ENCODE data around the gene NFKBIL1.

The NFKBIL1 gene

GRCh38 chr6:31560697-31561058 is 13.3 kb downstream of the NFKBIL1 start:
- no peak for DNase-seq

- no peak for DNase-seq
Measured at GRCh38 chr6:31567531-31568370, 20.3 kb downstream of the NFKBIL1 start.

GRCh38 chr6:31568537-31568961 is 21.1 kb downstream of the NFKBIL1 start:
- no peak for DNase-seq

GRCh38 chr6:31569861-31570536 is 22.6 kb downstream of the NFKBIL1 start:
- no peak for DNase-seq

- DNase-seq: peak in 1 of 2 donors; percentile 75
Measured at GRCh38 chr6:31572041-31572911, 24.9 kb downstream of the NFKBIL1 start, which contains the start of gene LTA. Gene LTA (plus strand): TSS chr6:31572289. CDS start chr6:31572743, 454 bp downstream.

DNA sequence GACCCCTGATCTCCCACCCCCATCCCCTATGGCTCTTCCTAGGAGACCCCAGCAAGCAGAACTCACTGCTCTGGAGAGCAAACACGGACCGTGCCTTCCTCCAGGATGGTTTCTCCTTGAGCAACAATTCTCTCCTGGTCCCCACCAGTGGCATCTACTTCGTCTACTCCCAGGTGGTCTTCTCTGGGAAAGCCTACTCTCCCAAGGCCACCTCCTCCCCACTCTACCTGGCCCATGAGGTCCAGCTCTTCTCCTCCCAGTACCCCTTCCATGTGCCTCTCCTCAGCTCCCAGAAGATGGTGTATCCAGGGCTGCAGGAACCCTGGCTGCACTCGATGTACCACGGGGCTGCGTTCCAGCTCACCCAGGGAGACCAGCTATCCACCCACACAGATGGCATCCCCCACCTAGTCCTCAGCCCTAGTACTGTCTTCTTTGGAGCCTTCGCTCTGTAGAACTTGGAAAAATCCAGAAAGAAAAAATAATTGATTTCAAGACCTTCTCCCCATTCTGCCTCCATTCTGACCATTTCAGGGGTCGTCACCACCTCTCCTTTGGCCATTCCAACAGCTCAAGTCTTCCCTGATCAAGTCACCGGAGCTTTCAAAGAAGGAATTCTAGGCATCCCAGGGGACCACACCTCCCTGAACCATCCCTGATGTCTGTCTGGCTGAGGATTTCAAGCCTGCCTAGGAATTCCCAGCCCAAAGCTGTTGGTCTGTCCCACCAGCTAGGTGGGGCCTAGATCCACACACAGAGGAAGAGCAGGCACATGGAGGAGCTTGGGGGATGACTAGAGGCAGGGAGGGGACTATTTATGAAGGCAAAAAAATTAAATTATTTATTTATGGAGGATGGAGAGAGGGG is 26.1 kb downstream of the NFKBIL1 start:
- no peak for DNase-seq

DNA sequence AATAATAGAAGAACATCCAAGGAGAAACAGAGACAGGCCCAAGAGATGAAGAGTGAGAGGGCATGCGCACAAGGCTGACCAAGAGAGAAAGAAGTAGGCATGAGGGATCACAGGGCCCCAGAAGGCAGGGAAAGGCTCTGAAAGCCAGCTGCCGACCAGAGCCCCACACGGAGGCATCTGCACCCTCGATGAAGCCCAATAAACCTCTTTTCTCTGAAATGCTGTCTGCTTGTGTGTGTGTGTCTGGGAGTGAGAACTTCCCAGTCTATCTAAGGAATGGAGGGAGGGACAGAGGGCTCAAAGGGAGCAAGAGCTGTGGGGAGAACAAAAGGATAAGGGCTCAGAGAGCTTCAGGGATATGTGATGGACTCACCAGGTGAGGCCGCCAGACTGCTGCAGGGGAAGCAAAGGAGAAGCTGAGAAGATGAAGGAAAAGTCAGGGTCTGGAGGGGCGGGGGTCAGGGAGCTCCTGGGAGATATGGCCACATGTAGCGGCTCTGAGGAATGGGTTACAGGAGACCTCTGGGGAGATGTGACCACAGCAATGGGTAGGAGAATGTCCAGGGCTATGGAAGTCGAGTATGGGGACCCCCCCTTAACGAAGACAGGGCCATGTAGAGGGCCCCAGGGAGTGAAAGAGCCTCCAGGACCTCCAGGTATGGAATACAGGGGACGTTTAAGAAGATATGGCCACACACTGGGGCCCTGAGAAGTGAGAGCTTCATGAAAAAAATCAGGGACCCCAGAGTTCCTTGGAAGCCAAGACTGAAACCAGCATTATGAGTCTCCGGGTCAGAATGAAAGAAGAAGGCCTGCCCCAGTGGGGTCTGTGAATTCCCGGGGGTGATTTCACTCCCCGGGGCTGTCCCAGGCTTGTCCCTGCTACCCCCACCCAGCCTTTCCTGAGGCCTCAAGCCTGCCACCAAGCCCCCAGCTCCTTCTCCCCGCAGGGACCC is 27.0 kb downstream of the NFKBIL1 start:
- no peak for DNase-seq

DNA sequence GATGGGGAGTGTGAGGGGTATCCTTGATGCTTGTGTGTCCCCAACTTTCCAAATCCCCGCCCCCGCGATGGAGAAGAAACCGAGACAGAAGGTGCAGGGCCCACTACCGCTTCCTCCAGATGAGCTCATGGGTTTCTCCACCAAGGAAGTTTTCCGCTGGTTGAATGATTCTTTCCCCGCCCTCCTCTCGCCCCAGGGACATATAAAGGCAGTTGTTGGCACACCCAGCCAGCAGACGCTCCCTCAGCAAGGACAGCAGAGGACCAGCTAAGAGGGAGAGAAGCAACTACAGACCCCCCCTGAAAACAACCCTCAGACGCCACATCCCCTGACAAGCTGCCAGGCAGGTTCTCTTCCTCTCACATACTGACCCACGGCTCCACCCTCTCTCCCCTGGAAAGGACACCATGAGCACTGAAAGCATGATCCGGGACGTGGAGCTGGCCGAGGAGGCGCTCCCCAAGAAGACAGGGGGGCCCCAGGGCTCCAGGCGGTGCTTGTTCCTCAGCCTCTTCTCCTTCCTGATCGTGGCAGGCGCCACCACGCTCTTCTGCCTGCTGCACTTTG is 28.0 kb downstream of the NFKBIL1 start, which contains the start of gene TNF:
TNF (plus strand) TSS at position 231 of the 567 bp plus-strand sequence; CDS start at position 408, 177 bp downstream.
- DNase-seq: peak; percentile 79 to 80

DNA sequence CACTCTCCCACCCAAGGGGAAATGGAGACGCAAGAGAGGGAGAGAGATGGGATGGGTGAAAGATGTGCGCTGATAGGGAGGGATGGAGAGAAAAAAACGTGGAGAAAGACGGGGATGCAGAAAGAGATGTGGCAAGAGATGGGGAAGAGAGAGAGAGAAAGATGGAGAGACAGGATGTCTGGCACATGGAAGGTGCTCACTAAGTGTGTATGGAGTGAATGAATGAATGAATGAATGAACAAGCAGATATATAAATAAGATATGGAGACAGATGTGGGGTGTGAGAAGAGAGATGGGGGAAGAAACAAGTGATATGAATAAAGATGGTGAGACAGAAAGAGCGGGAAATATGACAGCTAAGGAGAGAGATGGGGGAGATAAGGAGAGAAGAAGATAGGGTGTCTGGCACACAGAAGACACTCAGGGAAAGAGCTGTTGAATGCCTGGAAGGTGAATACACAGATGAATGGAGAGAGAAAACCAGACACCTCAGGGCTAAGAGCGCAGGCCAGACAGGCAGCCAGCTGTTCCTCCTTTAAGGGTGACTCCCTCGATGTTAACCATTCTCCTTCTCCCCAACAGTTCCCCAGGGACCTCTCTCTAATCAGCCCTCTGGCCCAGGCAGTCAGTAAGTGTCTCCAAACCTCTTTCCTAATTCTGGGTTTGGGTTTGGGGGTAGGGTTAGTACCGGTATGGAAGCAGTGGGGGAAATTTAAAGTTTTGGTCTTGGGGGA is 28.7 kb downstream of the NFKBIL1 start:
- no peak for DNase-seq

DNA sequence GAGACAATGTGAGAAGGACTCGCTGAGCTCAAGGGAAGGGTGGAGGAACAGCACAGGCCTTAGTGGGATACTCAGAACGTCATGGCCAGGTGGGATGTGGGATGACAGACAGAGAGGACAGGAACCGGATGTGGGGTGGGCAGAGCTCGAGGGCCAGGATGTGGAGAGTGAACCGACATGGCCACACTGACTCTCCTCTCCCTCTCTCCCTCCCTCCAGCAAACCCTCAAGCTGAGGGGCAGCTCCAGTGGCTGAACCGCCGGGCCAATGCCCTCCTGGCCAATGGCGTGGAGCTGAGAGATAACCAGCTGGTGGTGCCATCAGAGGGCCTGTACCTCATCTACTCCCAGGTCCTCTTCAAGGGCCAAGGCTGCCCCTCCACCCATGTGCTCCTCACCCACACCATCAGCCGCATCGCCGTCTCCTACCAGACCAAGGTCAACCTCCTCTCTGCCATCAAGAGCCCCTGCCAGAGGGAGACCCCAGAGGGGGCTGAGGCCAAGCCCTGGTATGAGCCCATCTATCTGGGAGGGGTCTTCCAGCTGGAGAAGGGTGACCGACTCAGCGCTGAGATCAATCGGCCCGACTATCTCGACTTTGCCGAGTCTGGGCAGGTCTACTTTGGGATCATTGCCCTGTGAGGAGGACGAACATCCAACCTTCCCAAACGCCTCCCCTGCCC is 29.6 kb downstream of the NFKBIL1 start:
- DNase-seq: no peak

DNA sequence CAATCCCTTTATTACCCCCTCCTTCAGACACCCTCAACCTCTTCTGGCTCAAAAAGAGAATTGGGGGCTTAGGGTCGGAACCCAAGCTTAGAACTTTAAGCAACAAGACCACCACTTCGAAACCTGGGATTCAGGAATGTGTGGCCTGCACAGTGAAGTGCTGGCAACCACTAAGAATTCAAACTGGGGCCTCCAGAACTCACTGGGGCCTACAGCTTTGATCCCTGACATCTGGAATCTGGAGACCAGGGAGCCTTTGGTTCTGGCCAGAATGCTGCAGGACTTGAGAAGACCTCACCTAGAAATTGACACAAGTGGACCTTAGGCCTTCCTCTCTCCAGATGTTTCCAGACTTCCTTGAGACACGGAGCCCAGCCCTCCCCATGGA is 30.2 kb downstream of the NFKBIL1 start:
- DNase-seq: no peak

GRCh38 chr6:31578184-31579118 is 31.0 kb downstream of the NFKBIL1 start:
- DNase-seq: no peak

GRCh38 chr6:31579119-31579505 is 31.7 kb downstream of the NFKBIL1 start:
- DNase-seq: no peak

- DNase-seq: no peak
Measured at GRCh38 chr6:31579546-31580437, 32.4 kb downstream of the NFKBIL1 start.

DNA sequence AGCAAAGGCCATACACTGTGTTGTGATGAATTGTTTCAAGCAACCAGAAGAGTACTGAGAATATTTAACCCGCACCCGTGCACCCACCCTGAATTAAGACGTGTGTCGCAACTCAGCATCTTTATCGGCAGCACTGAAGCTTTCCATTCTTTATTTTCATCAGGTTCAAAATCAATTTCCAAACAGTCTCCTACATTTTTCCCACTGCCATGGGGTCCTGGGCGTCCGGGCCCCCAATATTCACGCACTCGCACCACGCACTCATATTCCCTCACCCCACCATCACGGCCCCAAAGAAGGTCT is 33.0 kb downstream of the NFKBIL1 start:
- no peak for DNase-seq

DNA sequence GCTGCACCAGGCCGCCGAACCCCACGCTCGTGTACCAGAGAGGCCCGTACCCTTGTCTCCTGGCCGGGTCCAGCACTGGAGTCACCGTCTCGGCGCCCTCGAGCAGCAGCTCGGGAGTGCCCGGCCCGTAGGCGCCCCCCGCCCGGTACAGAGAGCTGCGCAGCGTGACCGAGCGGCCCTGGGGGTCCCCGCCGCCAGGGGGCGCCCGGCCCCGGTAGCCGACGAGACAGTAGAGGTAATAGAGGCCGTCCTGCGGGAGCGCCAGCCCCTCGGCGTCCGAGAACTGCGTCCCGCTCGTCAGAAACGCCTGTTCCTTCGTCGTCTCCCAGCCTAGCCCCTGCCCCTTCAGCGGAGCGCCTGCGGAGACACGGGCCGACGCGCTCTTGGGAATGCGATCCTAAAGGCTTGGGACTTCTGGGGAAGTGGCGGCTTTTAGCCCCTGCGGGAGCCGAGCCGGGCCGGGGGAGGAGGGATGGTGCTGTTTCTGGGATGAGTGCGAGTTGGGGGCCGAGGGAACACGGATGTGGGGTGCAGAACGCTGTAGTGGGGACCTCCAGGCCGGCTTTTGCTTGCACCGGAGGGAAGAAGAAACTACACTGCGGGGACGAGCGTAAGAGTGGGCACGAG is 33.5 kb downstream of the NFKBIL1 start:
- DNase-seq: peak; percentile 91 to 94

Data from stimulated activated CD4-positive, alpha-beta T cell treated with anti-CD3 and anti-CD28 coated beads, Interleukin-2, amount 100 ng/mL, for 48 hours (primary cell).